ENCODE measurements around the gene CAMK1G. TPM values are rescaled to one million over a fixed set of nuclear protein-coding genes. Genes with fewer than 3 reads are reported as not detected.

CAMK1G gene
- total and polyA plus RNA-seq, 9 of the 15 experiments (the other 6 are each of a cell fraction or from before 2014, with no cell fraction given), result not detected

DNA sequence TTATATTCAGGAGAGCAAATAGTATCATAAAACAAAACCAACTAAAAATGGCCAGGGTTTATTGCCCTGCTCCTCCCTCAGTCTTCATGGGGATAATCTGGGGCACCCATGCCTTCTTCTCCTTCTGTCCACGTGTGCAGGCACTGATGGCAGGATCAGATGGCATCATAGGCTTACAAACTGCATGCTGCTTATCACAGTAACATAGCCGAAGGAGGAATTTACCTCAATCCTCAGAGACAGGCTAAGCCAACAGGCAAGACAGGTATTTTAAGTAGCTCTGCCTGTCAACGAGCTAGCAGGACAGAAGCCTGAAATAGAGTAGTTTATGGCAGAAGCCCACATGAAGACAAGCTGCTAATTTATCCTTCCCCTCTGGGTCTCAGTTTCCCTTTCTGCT is 59.3 kb downstream of the CAMK1G start:
- Histone ChIP-seq H3K4me2 (ENCODE audit: insufficient read depth, low read length) (no peak overlapping the region), H4K20me1 (replicated peaks; ENCODE audit: control insufficient read depth, insufficient read depth, low read length) (no peaks in the 10 kb centered on the region), H3K27me3 (ENCODE audit: control insufficient read depth in 2 of 2, insufficient read depth in 2 of 2, low read length in 2 of 2) (no peaks in the 10 kb centered on the region), H3K27ac (ENCODE audit: extremely low read depth, low read depth, low read length) (no peak overlapping the region), H3K9me1 (ENCODE audit: control insufficient read depth, insufficient read depth, low read length) (no peaks in the 10 kb centered on the region), H3K9ac (ENCODE audit: insufficient read depth in 1 of 2, low read depth in 2 of 2, low read length in 2 of 2) (no peak overlapping the region), H2AFZ (ENCODE audit: low read depth, low read length) (peak overlapping the region; percentile 77; the same call in 1 of the 2 replicates), H3K4me1 (replicated peaks in 1 of 2; ENCODE audit: control insufficient read depth in 2 of 2, insufficient read depth in 2 of 2, low read length in 2 of 2) (peaks cover 36 to 59% of the 10 kb centered on the region in 2 experiments), H3K79me2 (ENCODE audit: control insufficient read depth, insufficient read depth, low read length) (no peaks in the 10 kb centered on the region), H3K4me3 (no peak overlapping the region), H3K9me3 (replicated peaks; ENCODE audit: control insufficient read depth, insufficient read depth, low read depth, low read length) (no peaks in the 10 kb centered on the region), H3K36me3 (ENCODE audit: control insufficient read depth, insufficient read depth, low read length) (no peaks in the 10 kb centered on the region)
- no TSS peak for BruUV-seq (replicated peaks)
- intact Hi-C loops (cut with micrococcal nuclease) (loop anchor here (1.0 kb wide), 1 partner anchor 50 kb away; no protein-coding TSS in a partner anchor), in situ Hi-C loops (cut with MboI) (no loop called here)
- ChIA-PET CTCF (ENCODE audit: low intra/inter-chr PET ratio) (interaction anchor here (1.2 to 1.7 kb wide), 2 partner anchors 50 to 105 kb away, joined by 3 to 29 read pairs; no protein-coding TSS in a partner anchor), POLR2A (interaction anchor here (0.9 to 2.7 kb wide), 2 partner anchors 9 to 16 kb away, joined by 4 to 15 read pairs; partner anchors contain the start of gene LAMB3)
- 38% methylated on average over 3 of the region's 3 CpGs for WGBS (ENCODE audit: insufficient coverage, low coverage, missing lambda C conversion rate)
- no peak for DNase-seq (ENCODE audit: extremely low read depth in 1 of 4, low spot score in 3 of 4)
- no peak for ATAC-seq
- no peak for FAIRE-seq
- TF ChIP-seq, protein P1, sequence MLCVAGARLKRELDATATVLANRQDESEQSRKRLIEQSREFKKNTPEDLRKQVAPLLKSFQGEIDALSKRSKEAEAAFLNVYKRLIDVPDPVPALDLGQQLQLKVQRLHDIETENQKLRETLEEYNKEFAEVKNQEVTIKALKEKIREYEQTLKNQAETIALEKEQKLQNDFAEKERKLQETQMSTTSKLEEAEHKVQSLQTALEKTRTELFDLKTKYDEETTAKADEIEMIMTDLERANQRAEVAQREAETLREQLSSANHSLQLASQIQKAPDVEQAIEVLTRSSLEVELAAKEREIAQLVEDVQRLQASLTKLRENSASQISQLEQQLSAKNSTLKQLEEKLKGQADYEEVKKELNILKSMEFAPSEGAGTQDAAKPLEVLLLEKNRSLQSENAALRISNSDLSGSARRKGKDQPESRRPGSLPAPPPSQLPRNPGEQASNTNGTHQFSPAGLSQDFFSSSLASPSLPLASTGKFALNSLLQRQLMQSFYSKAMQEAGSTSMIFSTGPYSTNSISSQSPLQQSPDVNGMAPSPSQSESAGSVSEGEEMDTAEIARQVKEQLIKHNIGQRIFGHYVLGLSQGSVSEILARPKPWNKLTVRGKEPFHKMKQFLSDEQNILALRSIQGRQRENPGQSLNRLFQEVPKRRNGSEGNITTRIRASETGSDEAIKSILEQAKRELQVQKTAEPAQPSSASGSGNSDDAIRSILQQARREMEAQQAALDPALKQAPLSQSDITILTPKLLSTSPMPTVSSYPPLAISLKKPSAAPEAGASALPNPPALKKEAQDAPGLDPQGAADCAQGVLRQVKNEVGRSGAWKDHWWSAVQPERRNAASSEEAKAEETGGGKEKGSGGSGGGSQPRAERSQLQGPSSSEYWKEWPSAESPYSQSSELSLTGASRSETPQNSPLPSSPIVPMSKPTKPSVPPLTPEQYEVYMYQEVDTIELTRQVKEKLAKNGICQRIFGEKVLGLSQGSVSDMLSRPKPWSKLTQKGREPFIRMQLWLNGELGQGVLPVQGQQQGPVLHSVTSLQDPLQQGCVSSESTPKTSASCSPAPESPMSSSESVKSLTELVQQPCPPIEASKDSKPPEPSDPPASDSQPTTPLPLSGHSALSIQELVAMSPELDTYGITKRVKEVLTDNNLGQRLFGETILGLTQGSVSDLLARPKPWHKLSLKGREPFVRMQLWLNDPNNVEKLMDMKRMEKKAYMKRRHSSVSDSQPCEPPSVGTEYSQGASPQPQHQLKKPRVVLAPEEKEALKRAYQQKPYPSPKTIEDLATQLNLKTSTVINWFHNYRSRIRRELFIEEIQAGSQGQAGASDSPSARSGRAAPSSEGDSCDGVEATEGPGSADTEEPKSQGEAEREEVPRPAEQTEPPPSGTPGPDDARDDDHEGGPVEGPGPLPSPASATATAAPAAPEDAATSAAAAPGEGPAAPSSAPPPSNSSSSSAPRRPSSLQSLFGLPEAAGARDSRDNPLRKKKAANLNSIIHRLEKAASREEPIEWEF (CRISPR knock-in tag; IDR thresholded peaks at IDR 0.05), result no peak
- TF ChIP-seq CBX8 (IDR thresholded peaks at IDR 0.05; ENCODE audit: borderline replicate concordance, extremely low read depth, low read depth, low read length, poor library complexity, severe bottlenecking) (no peak), PYGO2 (tag; IDR thresholded peaks at IDR 0.05) (no peak), JUNB (CRISPR knock-in tag; conservative IDR thresholded peaks at IDR 0.05) (no peak), ZNF644 (tag; IDR thresholded peaks at IDR 0.05; ENCODE audit: low read depth) (no peak), NCOR1 (IDR thresholded peaks at IDR 0.05) (no peak), DPF2 (IDR thresholded peaks at IDR 0.05) (no peak), RFX5 (IDR thresholded peaks at IDR 0.05; ENCODE audit: low read depth, low read length) (no peak), SRSF9 (IDR thresholded peaks at IDR 0.05; ENCODE audit: borderline replicate concordance, low read depth, low read length) (no peak), ZNF780A (CRISPR knock-in tag; IDR thresholded peaks at IDR 0.05) (no peak), FOXJ3 (CRISPR knock-in tag; IDR thresholded peaks at IDR 0.05) (no peak), HEY1 (CRISPR knock-in tag; IDR thresholded peaks at IDR 0.05; ENCODE audit: borderline replicate concordance) (no peak)
- TF ChIP-seq, protein P2, sequence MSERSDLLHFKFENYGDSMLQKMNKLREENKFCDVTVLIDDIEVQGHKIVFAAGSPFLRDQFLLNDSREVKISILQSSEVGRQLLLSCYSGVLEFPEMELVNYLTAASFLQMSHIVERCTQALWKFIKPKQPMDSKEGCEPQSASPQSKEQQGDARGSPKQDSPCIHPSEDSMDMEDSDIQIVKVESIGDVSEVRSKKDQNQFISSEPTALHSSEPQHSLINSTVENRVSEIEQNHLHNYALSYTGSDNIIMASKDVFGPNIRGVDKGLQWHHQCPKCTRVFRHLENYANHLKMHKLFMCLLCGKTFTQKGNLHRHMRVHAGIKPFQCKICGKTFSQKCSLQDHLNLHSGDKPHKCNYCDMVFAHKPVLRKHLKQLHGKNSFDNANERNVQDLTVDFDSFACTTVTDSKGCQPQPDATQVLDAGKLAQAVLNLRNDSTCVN (CRISPR knock-in tag; IDR thresholded peaks at IDR 0.05), result no peak
- TF ChIP-seq, protein P3, sequence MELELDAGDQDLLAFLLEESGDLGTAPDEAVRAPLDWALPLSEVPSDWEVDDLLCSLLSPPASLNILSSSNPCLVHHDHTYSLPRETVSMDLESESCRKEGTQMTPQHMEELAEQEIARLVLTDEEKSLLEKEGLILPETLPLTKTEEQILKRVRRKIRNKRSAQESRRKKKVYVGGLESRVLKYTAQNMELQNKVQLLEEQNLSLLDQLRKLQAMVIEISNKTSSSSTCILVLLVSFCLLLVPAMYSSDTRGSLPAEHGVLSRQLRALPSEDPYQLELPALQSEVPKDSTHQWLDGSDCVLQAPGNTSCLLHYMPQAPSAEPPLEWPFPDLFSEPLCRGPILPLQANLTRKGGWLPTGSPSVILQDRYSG (tag; conservative IDR thresholded peaks at IDR 0.05; ENCODE audit: low read depth), result no peak
- TF ChIP-seq, protein P4, sequence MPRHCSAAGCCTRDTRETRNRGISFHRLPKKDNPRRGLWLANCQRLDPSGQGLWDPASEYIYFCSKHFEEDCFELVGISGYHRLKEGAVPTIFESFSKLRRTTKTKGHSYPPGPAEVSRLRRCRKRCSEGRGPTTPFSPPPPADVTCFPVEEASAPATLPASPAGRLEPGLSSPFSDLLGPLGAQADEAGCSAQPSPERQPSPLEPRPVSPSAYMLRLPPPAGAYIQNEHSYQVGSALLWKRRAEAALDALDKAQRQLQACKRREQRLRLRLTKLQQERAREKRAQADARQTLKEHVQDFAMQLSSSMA (CRISPR knock-in tag; IDR thresholded peaks at IDR 0.05), result no peak
